ENCODE results near the gene SCYGR6.
"Not testable (repeated sequence)": the region's sequence is repeated elsewhere in the genome, so short reads cannot be mapped to it uniquely, and the experiment has no call there.

The SCYGR6 gene

GRCh38 chr2:227766373-227766883, 41.9 kb upstream of the SCYGR6 start:
- Histone ChIP-seq H3K27me3 (no peaks in the 10 kb centered on the region), H3K9me3 (no peaks in the 10 kb centered on the region), H3K27ac (no peak overlapping the region), H3K4me1 (ENCODE audit: control insufficient read depth in 1 of 2, insufficient read depth in 1 of 2, low read depth in 1 of 2, low read length in 1 of 2) (no peaks in the 10 kb centered on the region), H3K4me3 (ENCODE audit: low read depth in 1 of 2, low read length in 1 of 2) (no peak overlapping the region), H3K36me3 (no peaks in the 10 kb centered on the region)
- TF ChIP-seq, protein P1, sequence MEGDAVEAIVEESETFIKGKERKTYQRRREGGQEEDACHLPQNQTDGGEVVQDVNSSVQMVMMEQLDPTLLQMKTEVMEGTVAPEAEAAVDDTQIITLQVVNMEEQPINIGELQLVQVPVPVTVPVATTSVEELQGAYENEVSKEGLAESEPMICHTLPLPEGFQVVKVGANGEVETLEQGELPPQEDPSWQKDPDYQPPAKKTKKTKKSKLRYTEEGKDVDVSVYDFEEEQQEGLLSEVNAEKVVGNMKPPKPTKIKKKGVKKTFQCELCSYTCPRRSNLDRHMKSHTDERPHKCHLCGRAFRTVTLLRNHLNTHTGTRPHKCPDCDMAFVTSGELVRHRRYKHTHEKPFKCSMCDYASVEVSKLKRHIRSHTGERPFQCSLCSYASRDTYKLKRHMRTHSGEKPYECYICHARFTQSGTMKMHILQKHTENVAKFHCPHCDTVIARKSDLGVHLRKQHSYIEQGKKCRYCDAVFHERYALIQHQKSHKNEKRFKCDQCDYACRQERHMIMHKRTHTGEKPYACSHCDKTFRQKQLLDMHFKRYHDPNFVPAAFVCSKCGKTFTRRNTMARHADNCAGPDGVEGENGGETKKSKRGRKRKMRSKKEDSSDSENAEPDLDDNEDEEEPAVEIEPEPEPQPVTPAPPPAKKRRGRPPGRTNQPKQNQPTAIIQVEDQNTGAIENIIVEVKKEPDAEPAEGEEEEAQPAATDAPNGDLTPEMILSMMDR (IDR thresholded peaks at IDR 0.05), result no peak

GRCh38 chr2:227765788-227766372, 41.3 kb upstream of the SCYGR6 start:
- Histone ChIP-seq H3K27me3 (no peaks in the 10 kb centered on the region), H3K4me3 (ENCODE audit: low read depth in 1 of 2, low read length in 1 of 2) (no peak overlapping the region), H3K27ac (no peak overlapping the region), H3K9me3 (no peaks in the 10 kb centered on the region), H3K4me1 (ENCODE audit: control insufficient read depth in 1 of 2, insufficient read depth in 1 of 2, low read depth in 1 of 2, low read length in 1 of 2) (no peaks in the 10 kb centered on the region), H3K36me3 (no peaks in the 10 kb centered on the region)
- TF ChIP-seq, protein P1 (IDR thresholded peaks at IDR 0.05), result no peak

GRCh38 chr2:227761740-227762476, 37.4 kb upstream of the SCYGR6 start:
- Histone ChIP-seq H3K9me3 (no peaks in the 10 kb centered on the region), H3K4me1 (ENCODE audit: control insufficient read depth in 1 of 2, insufficient read depth in 1 of 2, low read depth in 1 of 2, low read length in 1 of 2) (no peaks in the 10 kb centered on the region), H3K27me3 (no peaks in the 10 kb centered on the region), H3K36me3 (no peaks in the 10 kb centered on the region), H3K4me3 (ENCODE audit: low read depth in 1 of 2, low read length in 1 of 2) (no peak overlapping the region), H3K27ac (no peak overlapping the region)
- TF ChIP-seq, protein P1 (IDR thresholded peaks at IDR 0.05), result no peak

- TF ChIP-seq, protein P1 (IDR thresholded peaks at IDR 0.05), result no peak
- Histone ChIP-seq H3K4me1 (ENCODE audit: control insufficient read depth in 1 of 2, insufficient read depth in 1 of 2, low read depth in 1 of 2, low read length in 1 of 2) (no peaks in the 10 kb centered on the region), H3K36me3 (no peaks in the 10 kb centered on the region), H3K9me3 (no peaks in the 10 kb centered on the region), H3K4me3 (ENCODE audit: low read depth in 1 of 2, low read length in 1 of 2) (no peak overlapping the region), H3K27ac (no peak overlapping the region), H3K27me3 (no peaks in the 10 kb centered on the region)
Measured at GRCh38 chr2:227759411-227760118, 35.0 kb upstream of the SCYGR6 start.

- not testable (repeated sequence) for H3K9me3 ChIP-seq; H3K36me3 ChIP-seq; H3K4me1 ChIP-seq (ENCODE audit: control insufficient read depth in 1 of 2, insufficient read depth in 1 of 2, low read depth in 1 of 2, low read length in 1 of 2); H3K27ac ChIP-seq; H3K4me3 ChIP-seq (ENCODE audit: low read depth in 1 of 2, low read length in 1 of 2); H3K27me3 ChIP-seq
Measured at GRCh38 chr2:227756261-227756660, 31.7 kb upstream of the SCYGR6 start.

GRCh38 chr2:227748079-227748478, 23.5 kb upstream of the SCYGR6 start:
- H3K4me3 ChIP-seq (ENCODE audit: low read depth in 1 of 2, low read length in 1 of 2), result no peak overlapping the region
- H3K27ac ChIP-seq, result no peak overlapping the region
- no peaks in the 10 kb centered on the region for H3K27me3 ChIP-seq
- TF ChIP-seq, protein P1 (IDR thresholded peaks at IDR 0.05), result no peak
- H3K36me3 ChIP-seq, result no peaks in the 10 kb centered on the region
- H3K4me1 ChIP-seq (ENCODE audit: control insufficient read depth in 1 of 2, insufficient read depth in 1 of 2, low read depth in 1 of 2, low read length in 1 of 2), result no peaks in the 10 kb centered on the region
- no peaks in the 10 kb centered on the region for H3K9me3 ChIP-seq

Measured in neutrophil (primary cell).